B cell (primary cell): ENCODE measurements around the gene SCAMP3. TPM values are rescaled to one million over a fixed set of nuclear protein-coding genes. Genes with fewer than 3 reads are reported as not detected.

Experiments
- ATAC-seq: fragments of 200-7000 bp; cut with Tn5 transposase; one replicate; pipeline ENCODE4 v1.10.0; 2021; ENCODE audit warnings: low read depth, mild to moderate bottlenecking, moderate number of reproducible peaks, moderate library complexity
- CTCF ChIA-PET: fragments of 350-600 bp; sonication (Branson Sonifier 250); formaldehyde crosslinking; loops from one replicate; lab custom pipeline; 2021; ENCODE audit warnings: antibody characterized with exemption, inconsistent platforms; lab: Charles Lee
- POLR2A ChIA-PET: fragments of 350-600 bp; sonication (Branson Sonifier 250); formaldehyde crosslinking; loops from one replicate; lab custom pipeline; 2021; ENCODE audit warnings: antibody characterized with exemption; lab: Charles Lee
- DNase-seq: peaks from one replicate; pipeline ENCODE4 v3.0.0; 2013
- H2AFZ ChIP-seq: 2 replicates; pipeline ENCODE4 v1.6.1; 2012; ENCODE audit warnings: mild to moderate bottlenecking, low read depth, low read length; ENCODE audit not compliant: insufficient read depth, poor library complexity, severe bottlenecking
- H3K27ac ChIP-seq, 2 donors: 1 replicate in 1 of 2; 2 replicates in 1 of 2; pipeline ENCODE4 v1.5.1; 2012 to 2013; ENCODE audit warnings: low read length in 2 of 2, mild to moderate bottlenecking in 2 of 2, moderate library complexity in 1 of 2
- H3K27me3 ChIP-seq, 4 experiments: fragments of 200-600 bp in 1 of 4; sonication (generic) in 1 of 4; replicated peaks in 1 of 4; 1 replicate in 2 of 4; 2 replicates in 2 of 4; pipeline versions ENCODE4 v1.6.1 to v1.7.0; 2013 to 2016; ENCODE audit warnings: low read length in 3 of 4, mild to moderate bottlenecking in 2 of 4, mixed read lengths in 1 of 4, moderate library complexity in 1 of 4; ENCODE audit not compliant: insufficient read depth in 4 of 4, control insufficient read depth in 3 of 4; ENCODE audit errors: control extremely low read depth in 1 of 4
- H3K36me3 ChIP-seq, 2 experiments: replicated peaks in 1 of 2; 1 replicate in 1 of 2; 2 replicates in 1 of 2; pipeline versions ENCODE4 v1.6.1 to v1.7.1; 2013; ENCODE audit warnings: low read length in 1 of 2; ENCODE audit not compliant: insufficient read depth in 2 of 2, control insufficient read depth in 1 of 2; ENCODE audit errors: control extremely low read depth in 1 of 2, extremely low read depth in 1 of 2
- H3K4me1 ChIP-seq, 2 donors: fragments of 200-600 bp in 1 of 2; sonication (generic) in 1 of 2; 1 replicate in 1 of 2; 2 replicates in 1 of 2; pipeline versions ENCODE4 v1.5.1 to v1.6.1; 2013 to 2017; ENCODE audit warnings: low read length in 2 of 2; ENCODE audit not compliant: control insufficient read depth in 2 of 2, insufficient read depth in 2 of 2
- H3K4me2 ChIP-seq: replicated peaks from 2 replicates; pipeline ENCODE3; 2012; ENCODE audit warnings: mild to moderate bottlenecking, low read depth, low read length; ENCODE audit not compliant: poor library complexity, severe bottlenecking
- H3K4me3 ChIP-seq, 5 experiments: fragments of 200-600 bp in 1 of 5; sonication (generic) in 1 of 5; 1 replicate in 3 of 5; 2 replicates in 2 of 5; pipeline versions ENCODE4 v1.5.1 to v1.7.0; 2011 to 2016; ENCODE audit warnings: low read length in 4 of 5, mild to moderate bottlenecking in 4 of 5, low read depth in 2 of 5, control low read depth in 1 of 5, moderate library complexity in 1 of 5; ENCODE audit not compliant: insufficient read depth in 1 of 5; ENCODE audit errors: control extremely low read depth in 1 of 5, extremely low read depth in 1 of 5
- H3K79me2 ChIP-seq: fragments of 200-600 bp; sonication (generic); one replicate; pipeline ENCODE4 v1.6.0; 2016; ENCODE audit warnings: low read length; ENCODE audit not compliant: control insufficient read depth, insufficient read depth
- H3K9ac ChIP-seq: fragments of 200-600 bp; sonication (generic); 2 replicates; pipeline ENCODE4 v1.6.1; 2017; ENCODE audit warnings: mild to moderate bottlenecking, low read length, moderate library complexity
- H3K9me3 ChIP-seq, 3 donors: one replicate each; pipeline versions ENCODE4 v1.6.1 to v1.7.1; 2013; ENCODE audit warnings: low read length in 2 of 3; ENCODE audit not compliant: control insufficient read depth in 2 of 3, insufficient read depth in 1 of 3; ENCODE audit errors: control extremely low read depth in 1 of 3
- H4K20me1 ChIP-seq: 2 replicates; pipeline ENCODE4 v1.6.0; 2012; ENCODE audit warnings: mild to moderate bottlenecking, low read length; ENCODE audit not compliant: insufficient read depth, control insufficient read depth, poor library complexity, severe bottlenecking
- H3K27ac Mint-ChIP-seq: one replicate; pipeline ENCODE4 v1.8.0; 2021; ENCODE audit warnings: mixed read lengths
- H3K27me3 Mint-ChIP-seq: one replicate; pipeline ENCODE4 v1.8.0; 2021; ENCODE audit warnings: mixed read lengths
- H3K4me1 Mint-ChIP-seq: one replicate; pipeline ENCODE4 v1.8.0; 2021; ENCODE audit warnings: mixed read lengths
- H3K4me3 Mint-ChIP-seq: one replicate; pipeline ENCODE4 v1.8.0; 2021; ENCODE audit warnings: mixed read lengths
- H3K9me3 Mint-ChIP-seq: one replicate; pipeline ENCODE4 v1.8.0; 2022; ENCODE audit warnings: mixed read lengths; ENCODE audit not compliant: insufficient read depth
- CTCF ChIP-seq: fragments of 200-600 bp; IDR thresholded peaks from one replicate; pipeline ENCODE4 v1.8.0; 2022; ENCODE audit warnings: antibody characterized with exemption, mild to moderate bottlenecking
- EZH2 ChIP-seq: IDR thresholded peaks from 2 replicates; pipeline ENCODE4 v1.6.1; 2012; ENCODE audit warnings: borderline replicate concordance, low read depth, mild to moderate bottlenecking, moderate library complexity, low read length; ENCODE audit not compliant: insufficient read depth, poor library complexity, severe bottlenecking
- WGBS: methylation state at CpG from one replicate; pipeline ENCODE4 v1.1.5; 2013; ENCODE audit warnings: missing lambda C conversion rate; ENCODE audit not compliant: insufficient coverage; 5-methylcytosine and 5-hydroxymethylcytosine counted together
- intact Hi-C: fragments of 100-400 bp; cut with micrococcal nuclease; formaldehyde crosslinking; loops from one replicate; pipeline ENCODE4 v1.10.0; 2022
- polyA plus RNA-seq: library from polyadenylated mRNA; depleted of rRNA; stranded (reverse); fragments of >200 nt; gene quantifications from 2 replicates; pipeline ENCODE4 v1.2.3, GENCODE V29; 2012
- total RNA-seq, 2 donors: library from RNA; stranded (reverse); fragments of 120-200 nt in 1 of 2; gene quantifications; 1 replicate in 1 of 2; 2 replicates in 1 of 2; pipeline versions ENCODE4 v1.2.3 to v1.2.4, GENCODE V29; 2013 to 2022

The SCAMP3 gene
- total and polyA plus RNA-seq, 2 donors (not counting 1 experiment from before 2014, with no cell fraction given) = 79.8 to 107 TPM

GRCh38 chr1:155251566-155251965, 10.6 kb downstream of the SCAMP3 start:
- ChIA-PET POLR2A (interaction anchor here (0.6 to 1.5 kb wide), 6 partner anchors 10 to 190 kb away, joined by 3 to 5 read pairs (median 4); partner anchors contain the start of genes CLK2 and SCAMP3), CTCF (interaction anchor here (0.7 to 5.8 kb wide), 34 partner anchors 9 to 916 kb away, joined by 3 to 128 read pairs (median 9); partner anchors contain the start of genes ASH1L, CLK2, FDPS and HCN3)
- no peaks in the 10 kb centered on the region for H4K20me1 ChIP-seq
- DNase-seq (no peak), ATAC-seq (no peak)
- intact Hi-C loops = loop anchor here (2.0 kb wide), 1 partner anchor 25 kb away; the partner anchor contains the start of gene HCN3
- no peak overlapping the region for H3K27ac ChIP-seq
- TF ChIP-seq EZH2 (no peak), CTCF (no peak)
- Mint-ChIP-seq H3K27ac (no peak overlapping the region), H3K4me1 (peaks cover 36% of the 10 kb centered on the region), H3K27me3 (no peaks in the 10 kb centered on the region), H3K9me3 (no peaks in the 10 kb centered on the region), H3K4me3 (no peak overlapping the region)
- H3K79me2 ChIP-seq = no peaks in the 10 kb centered on the region
- H3K4me1 ChIP-seq = peaks cover 20 to 31% of the 10 kb centered on the region in 2 donors
- peaks cover 0 to 3% of the 10 kb centered on the region in 2 experiments for H3K36me3 ChIP-seq
- peaks cover 0 to 3% (median 0%) of the 10 kb centered on the region in 3 donors for H3K9me3 ChIP-seq
- H2AFZ ChIP-seq = no peak overlapping the region
- WGBS = 100% methylated on average over 1 of the region's 7 CpGs
- no peaks in the 10 kb centered on the region for H3K27me3 ChIP-seq
- no peak overlapping the region for H3K4me2 ChIP-seq
- no peak overlapping the region for H3K9ac ChIP-seq
- H3K4me3 ChIP-seq = no peak overlapping the region
